Mesothelial cell of epicardium (in vitro differentiated cells): Measurements from ENCODE around the gene APOBEC3B. TPM values are rescaled to one million over a fixed set of nuclear protein-coding genes. Genes with fewer than 3 reads are reported as not detected.
"Not testable (repeated sequence)": the region's sequence is repeated elsewhere in the genome, so short reads cannot be mapped to it uniquely, and the experiment has no call there.

Source experiments
- DNase-seq, 2 experiments: peaks; one replicate each; pipeline ENCODE4 v3.0.0; 2021; ENCODE audit warnings: low spot score in 2 of 2; ENCODE audit not compliant: unreplicated experiment in 2 of 2
- H3K27ac Mint-ChIP-seq: 2 replicates; pipeline ENCODE4 v1.8.0; 2021; ENCODE audit warnings: mixed read lengths
- H3K27me3 Mint-ChIP-seq: 2 replicates; pipeline ENCODE4 v1.8.0; 2021; ENCODE audit warnings: low read depth, mixed read lengths
- H3K36me3 Mint-ChIP-seq: 2 replicates; pipeline ENCODE4 v1.8.0; 2021; ENCODE audit warnings: mixed read lengths
- H3K4me1 Mint-ChIP-seq: 2 replicates; pipeline ENCODE4 v1.8.0; 2021; ENCODE audit warnings: mixed read lengths
- H3K4me3 Mint-ChIP-seq: 2 replicates; pipeline ENCODE4 v1.8.0; 2021; ENCODE audit warnings: mild to moderate bottlenecking, moderate library complexity, mixed read lengths
- H3K9me3 Mint-ChIP-seq: 2 replicates; pipeline ENCODE4 v1.8.0; 2021; ENCODE audit warnings: mixed read lengths
- total RNA-seq: library from RNA; stranded (reverse); gene quantifications from 3 replicates; pipeline ENCODE4 v1.2.1, GENCODE V29; 2021
- TF ChIP-seq, protein P1 (sequence below): fragments of 200-600 bp; sonication (generic); IDR thresholded peaks from one replicate; pipeline ENCODE4 v1.5.0; 2021; ENCODE audit warnings: antibody characterized with exemption; ENCODE audit not compliant: unreplicated experiment

The APOBEC3B gene
- total RNA-seq, 1 donor from 2014 or later = 4.3 TPM

DNA sequence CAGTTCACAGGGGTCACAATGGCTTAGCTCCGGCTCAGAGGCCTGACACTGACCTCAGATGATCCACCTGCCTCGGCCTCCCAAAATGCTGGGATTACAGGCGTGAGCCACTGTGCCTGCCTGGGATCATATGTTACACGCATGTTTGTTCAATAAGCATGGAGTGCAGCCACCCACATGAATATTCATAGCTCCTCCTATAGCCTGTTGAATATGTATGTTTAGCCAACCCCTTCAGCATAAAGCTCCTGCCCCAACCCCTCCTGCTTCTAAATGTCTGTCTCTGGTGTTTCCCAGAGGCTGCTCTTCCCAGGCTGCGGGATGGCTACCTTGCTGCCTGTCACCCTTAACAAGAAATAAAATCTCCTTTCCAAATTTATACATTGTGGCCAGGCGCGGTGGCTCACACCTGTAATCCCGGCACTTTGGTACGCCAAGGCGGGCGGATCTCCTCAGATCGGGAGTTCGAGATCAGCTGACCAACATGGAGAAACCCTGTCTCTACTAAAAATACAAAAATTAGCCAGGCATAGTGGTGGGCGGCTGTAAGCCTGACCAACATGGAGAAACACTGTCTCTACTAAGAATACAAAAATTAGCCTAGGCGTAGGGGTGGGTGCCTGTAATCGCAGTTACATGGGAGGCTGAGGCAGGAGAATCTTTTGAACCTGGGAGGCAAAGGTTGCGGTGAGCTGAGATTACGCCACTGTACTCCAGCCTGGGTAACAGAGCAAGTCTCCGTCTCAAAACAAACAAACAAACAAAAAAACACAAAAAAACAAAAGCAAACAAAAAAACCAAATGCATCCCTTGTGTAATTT, 57.4 kb downstream of the APOBEC3B start:
- H3K27ac Mint-ChIP-seq = peak overlapping the region; percentile 79
- TF ChIP-seq, protein P1, sequence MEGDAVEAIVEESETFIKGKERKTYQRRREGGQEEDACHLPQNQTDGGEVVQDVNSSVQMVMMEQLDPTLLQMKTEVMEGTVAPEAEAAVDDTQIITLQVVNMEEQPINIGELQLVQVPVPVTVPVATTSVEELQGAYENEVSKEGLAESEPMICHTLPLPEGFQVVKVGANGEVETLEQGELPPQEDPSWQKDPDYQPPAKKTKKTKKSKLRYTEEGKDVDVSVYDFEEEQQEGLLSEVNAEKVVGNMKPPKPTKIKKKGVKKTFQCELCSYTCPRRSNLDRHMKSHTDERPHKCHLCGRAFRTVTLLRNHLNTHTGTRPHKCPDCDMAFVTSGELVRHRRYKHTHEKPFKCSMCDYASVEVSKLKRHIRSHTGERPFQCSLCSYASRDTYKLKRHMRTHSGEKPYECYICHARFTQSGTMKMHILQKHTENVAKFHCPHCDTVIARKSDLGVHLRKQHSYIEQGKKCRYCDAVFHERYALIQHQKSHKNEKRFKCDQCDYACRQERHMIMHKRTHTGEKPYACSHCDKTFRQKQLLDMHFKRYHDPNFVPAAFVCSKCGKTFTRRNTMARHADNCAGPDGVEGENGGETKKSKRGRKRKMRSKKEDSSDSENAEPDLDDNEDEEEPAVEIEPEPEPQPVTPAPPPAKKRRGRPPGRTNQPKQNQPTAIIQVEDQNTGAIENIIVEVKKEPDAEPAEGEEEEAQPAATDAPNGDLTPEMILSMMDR = no peak
- H3K27me3 Mint-ChIP-seq = no peaks in the 10 kb centered on the region
- peaks cover 23% of the 10 kb centered on the region for H3K4me1 Mint-ChIP-seq
- no peaks in the 10 kb centered on the region for H3K9me3 Mint-ChIP-seq
- H3K36me3 Mint-ChIP-seq = no peaks in the 10 kb centered on the region
- DNase-seq = no peak
- peak overlapping the region; percentile 82 for H3K4me3 Mint-ChIP-seq

DNA sequence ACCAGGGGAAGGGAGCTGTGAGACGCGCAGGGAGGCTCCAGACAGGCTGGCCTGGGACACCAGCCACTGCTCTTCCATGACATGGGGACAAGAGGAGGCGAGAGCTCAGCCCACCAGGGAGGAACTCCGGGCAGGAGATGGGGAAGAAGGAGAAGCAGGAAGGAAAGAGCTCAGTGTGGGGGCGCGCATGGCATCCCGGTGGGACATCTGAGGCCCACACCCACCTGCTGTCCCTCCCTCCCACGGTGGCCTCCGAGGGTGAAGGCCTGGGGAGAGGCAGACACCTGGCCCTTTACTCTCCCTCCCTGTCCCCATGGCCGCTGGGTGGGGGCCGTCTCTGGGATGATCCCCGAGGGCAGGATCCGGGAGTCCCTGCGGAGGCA, 58.0 kb downstream of the APOBEC3B start:
- peak overlapping the region; percentile 79 for H3K27ac Mint-ChIP-seq

DNA sequence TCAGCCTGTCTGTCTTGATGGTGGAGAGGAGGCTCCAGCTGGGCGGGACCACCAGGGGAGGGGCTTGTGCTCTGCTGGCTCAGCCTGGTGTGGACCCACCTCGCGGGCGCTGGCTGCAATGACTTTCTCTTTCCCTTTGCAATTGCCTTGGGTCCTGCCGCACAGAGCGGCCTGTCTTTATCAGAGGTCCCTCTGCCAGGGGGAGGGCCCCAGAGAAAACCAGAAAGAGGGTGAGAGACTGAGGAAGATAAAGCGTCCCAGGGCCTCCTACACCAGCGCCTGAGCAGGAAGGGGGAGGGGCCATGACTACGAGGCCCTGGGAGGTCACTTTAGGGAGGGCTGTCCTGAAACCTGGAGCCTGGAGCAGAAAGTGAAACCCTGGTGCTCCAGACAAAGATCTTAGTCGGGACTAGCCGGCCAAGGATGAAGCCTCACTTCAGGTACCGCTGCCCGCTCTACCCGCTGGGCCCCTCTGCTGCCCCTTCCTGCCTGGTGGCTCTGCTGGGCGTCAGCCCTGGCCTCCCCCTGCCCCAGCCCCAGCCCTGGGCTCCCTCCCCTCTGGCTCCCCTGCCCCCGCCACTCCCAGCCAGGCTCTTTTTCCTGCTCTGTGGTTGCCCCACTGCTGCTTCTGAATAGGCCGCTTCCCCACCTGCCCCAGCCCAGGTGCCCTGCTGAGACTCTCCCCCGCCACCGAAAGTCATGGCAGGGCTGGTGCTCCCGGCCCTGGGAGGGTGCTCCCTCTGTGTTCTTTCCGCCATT, 58.6 kb downstream of the APOBEC3B start, which contains the start of gene APOBEC3F:
Gene APOBEC3F (plus strand): TSS at position 327 of the 759 bp plus-strand sequence. CDS start 97 bp downstream, at position 424.
- H3K9me3 Mint-ChIP-seq, H3K27me3 Mint-ChIP-seq, H3K36me3 Mint-ChIP-seq: not testable (repeated sequence)
- H3K4me3 Mint-ChIP-seq = peak within 1 kb of the TSS; percentile 82
- peaks cover 23% of the 10 kb centered on the region for H3K4me1 Mint-ChIP-seq
- peak within 1 kb of the TSS; percentile 97 for H3K27ac Mint-ChIP-seq
- peak in 1 of 2 experiments; percentile 51 for DNase-seq

More for the DNA sequence above, 58.0 kb downstream of the APOBEC3B start:
- Mint-ChIP-seq H3K4me1 (peaks cover 23% of the 10 kb centered on the region), H3K4me3 (peak overlapping the region; percentile 82)
- not testable (repeated sequence) for H3K9me3 Mint-ChIP-seq, H3K36me3 Mint-ChIP-seq, H3K27me3 Mint-ChIP-seq, DNase-seq

DNA sequence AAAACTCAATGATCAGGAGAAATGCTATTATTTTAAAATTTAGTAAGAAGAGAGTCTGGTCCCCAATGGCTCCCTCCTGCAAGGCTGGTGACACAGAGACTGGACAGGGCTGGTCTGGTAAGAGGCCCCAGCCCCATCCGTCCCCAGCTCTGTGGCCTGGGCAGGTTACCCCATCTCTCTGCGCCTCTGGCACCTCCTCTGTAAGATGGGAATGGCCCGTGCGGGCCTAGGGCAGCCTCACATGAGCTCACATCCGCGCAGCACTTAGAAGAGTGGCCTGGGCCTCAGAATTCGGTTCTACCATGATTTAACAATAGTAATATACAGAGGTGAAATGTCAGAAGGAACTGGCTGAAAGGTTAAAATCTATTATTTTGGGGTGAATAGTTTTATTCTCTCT, 59.8 kb downstream of the APOBEC3B start:
- H3K9me3 Mint-ChIP-seq = no peaks in the 10 kb centered on the region
- DNase-seq = no peak
- peaks cover 20% of the 10 kb centered on the region for H3K4me1 Mint-ChIP-seq

More for the DNA sequence above, 59.8 kb downstream of the APOBEC3B start:
- TF ChIP-seq, protein P1 = no peak
- peaks cover 3% of the 10 kb centered on the region for H3K36me3 Mint-ChIP-seq
- H3K27me3 Mint-ChIP-seq = no peaks in the 10 kb centered on the region
- no peak overlapping the region for H3K27ac Mint-ChIP-seq
- H3K4me3 Mint-ChIP-seq = peak overlapping the region; percentile 82

Other genes with a start within 250 kb of the APOBEC3B start
- 59.8 to 63.0 TPM (median 61.2 TPM) in 3 replicates for gene SUN2, start 226.3 kb upstream of the APOBEC3B start, total RNA-seq
- 15.9 to 18.0 TPM (median 17.3 TPM) in 3 replicates for gene DNAL4, start 188.2 kb upstream of the APOBEC3B start, total RNA-seq
- 9.6 to 10.3 TPM (median 10.1 TPM) in 3 replicates for gene NPTXR, start 138.3 kb upstream of the APOBEC3B start, total RNA-seq
- gene CBX6, start 110.1 kb upstream of the APOBEC3B start, total RNA-seq = 101 to 104 TPM (median 102 TPM) in 3 replicates
- not detected in 3 replicates for gene APOBEC3A, start 24.7 kb upstream of the APOBEC3B start, total RNA-seq
- 32.6 to 34.7 TPM (median 34.0 TPM) in 3 replicates for gene APOBEC3C, start 31.9 kb downstream of the APOBEC3B start, total RNA-seq
- gene APOBEC3D, start 38.8 kb downstream of the APOBEC3B start, total RNA-seq = 3.1 to 4.2 TPM (median 3.2 TPM) in 3 replicates
- gene APOBEC3F, start 58.5 kb downstream of the APOBEC3B start, total RNA-seq = 19.0 to 23.8 TPM (median 21.4 TPM) in 3 replicates
- gene APOBEC3G, start 94.9 kb downstream of the APOBEC3B start, total RNA-seq = 5.5 to 6.7 TPM (median 6.1 TPM) in 3 replicates
- 0.49 TPM in 1 of 3 replicates, not detected in the others for gene APOBEC3H, start 114.9 kb downstream of the APOBEC3B start, total RNA-seq
- gene CBX7, start 170.3 kb downstream of the APOBEC3B start, total RNA-seq = 10.7 to 13.2 TPM (median 11.0 TPM) in 3 replicates